ENCODE data around the gene EFCAB12.

GRCh38 chr3:129377615-129378014 is 50.8 kb downstream of the EFCAB12 start:
- TF ChIP-seq POLR2AphosphoS5 (IDR thresholded peaks at IDR 0.05; ENCODE audit: low read depth, low read length) (no peak), TAF1 (IDR thresholded peaks at IDR 0.05; ENCODE audit: borderline replicate concordance, insufficient read depth, low read length) (no peak), SIN3A (IDR thresholded peaks at IDR 0.05; ENCODE audit: borderline replicate concordance, insufficient read depth, low read length) (no peak)
